Gastrocnemius medialis (tissue), 4 donors: Measurements from ENCODE around the gene PDGFRA. TPM values are rescaled to one million over a fixed set of nuclear protein-coding genes. Genes with fewer than 3 reads are reported as not detected.

ENCODE experiments used
- ATAC-seq, 2 donors: fragments of 150-250 bp; one replicate each; pipeline ENCODE4 v1.9.1; 2016
- DNase-seq, 2 donors: peaks; one replicate each; pipeline ENCODE4 v3.0.0-alpha.2; 2019
- H3K27ac ChIP-seq, 4 donors: fragments of 200-600 bp; sonication (generic); 1 replicate in 1 of 4; 2 replicates in 3 of 4; pipeline ENCODE4 v1.5.1; 2016 to 2018; ENCODE audit warnings: mild to moderate bottlenecking in 2 of 4, moderate library complexity in 1 of 4
- H3K27me3 ChIP-seq, 3 donors: fragments of 200-600 bp; sonication (generic) in 2 of 3; 1 replicate in 1 of 3; 2 replicates in 2 of 3; pipeline versions ENCODE4 v1.5.1 to v1.6.0; 2016 to 2019; ENCODE audit warnings: mild to moderate bottlenecking in 1 of 3, moderate library complexity in 1 of 3
- H3K36me3 ChIP-seq, 2 donors: fragments of 200-600 bp; sonication (generic) in 1 of 2; one replicate each; pipeline ENCODE4 v1.5.1; 2017 to 2018
- H3K4me1 ChIP-seq, 2 donors: fragments of 200-600 bp; sonication (generic) in 1 of 2; one replicate each; pipeline ENCODE4 v1.5.1; 2016 to 2017; ENCODE audit warnings: mild to moderate bottlenecking in 2 of 2
- H3K4me3 ChIP-seq, 4 donors: fragments of 200-600 bp; sonication (generic) in 3 of 4; 1 replicate in 1 of 4; 2 replicates in 3 of 4; pipeline ENCODE4 v1.5.1; 2016 to 2019; ENCODE audit warnings: mild to moderate bottlenecking in 2 of 4
- H3K9me3 ChIP-seq, 3 donors: fragments of 200-600 bp; sonication (generic) in 2 of 3; 1 replicate in 1 of 3; 2 replicates in 2 of 3; pipeline ENCODE4 v1.5.1; 2016 to 2019
- CTCF ChIP-seq, 5 experiments: fragments of 450-650 bp in 3 of 5; fragments of 200-600 bp in 2 of 5; sonication (generic) in 2 of 5; IDR thresholded peaks in 4 of 5; conservative IDR thresholded peaks in 1 of 5; 1 replicate in 4 of 5; 2 replicates in 1 of 5; pipeline ENCODE4 v1.5.1; 2016 to 2019; ENCODE audit warnings: antibody characterized with exemption in 5 of 5, mild to moderate bottlenecking in 3 of 5, moderate library complexity in 3 of 5
- POLR2A ChIP-seq, 2 donors: fragments of 450-650 bp; IDR thresholded peaks; one replicate each; pipeline ENCODE4 v1.6.1; 2017; ENCODE audit warnings: antibody characterized with exemption in 2 of 2, mild to moderate bottlenecking in 2 of 2, moderate library complexity in 2 of 2
- in situ Hi-C, 4 donors: fragments of 200-750 bp; cut with MboI; loops; one replicate each; pipeline versions ENCODE4 v1.15.0 to v1.8.0; 2017; ENCODE audit warnings: low sequenced_read_pairs in 4 of 4
- intact Hi-C: fragments of 100-400 bp; cut with DNase I; formaldehyde crosslinking; loops from one replicate; pipeline ENCODE4 v1.15.1; 2023; ENCODE audit warnings: low total_unique reads
- total RNA-seq, 4 donors: library from RNA; depleted of rRNA; stranded (reverse); fragments of >200 nt; gene quantifications; one replicate each; pipeline versions ENCODE4 v1.1.0 to v1.2.3, GENCODE V29; 2016

PDGFRA gene
- total RNA-seq, 4 donors from 2014 or later = 9.0 to 42.0 (median 21.8) TPM

- in situ Hi-C loops = loop anchor here in 1 of 4 donors (10.0 kb wide), 1 partner anchor 646 kb away; no protein-coding TSS in a partner anchor
- Histone ChIP-seq H3K9me3 (no peaks in the 10 kb centered on the region), H3K27ac (no peak overlapping the region), H3K4me3 (no peak overlapping the region), H3K4me1 (no peaks in the 10 kb centered on the region), H3K27me3 (no peaks in the 10 kb centered on the region), H3K36me3 (no peaks in the 10 kb centered on the region)
- DNase-seq (no peak), ATAC-seq (no peak)
- intact Hi-C loops = no loop called here
- TF ChIP-seq CTCF (IDR thresholded peaks at IDR 0.05 in 4 of 5, conservative IDR thresholded peaks at IDR 0.05 in 1 of 5) (peak in 2 of 5 experiments; percentile 40 to 57), POLR2A (IDR thresholded peaks at IDR 0.05) (no peak)
These were observed 89.8 kb downstream of the PDGFRA start for GRCh38 chr4:54318904-54319303.

GRCh38 chr4:54320826-54321685 lies 92.0 kb downstream of the PDGFRA start:
- no peaks in the 10 kb centered on the region for H3K9me3 ChIP-seq
- no peaks in the 10 kb centered on the region for H3K36me3 ChIP-seq
- H3K4me1 ChIP-seq = no peaks in the 10 kb centered on the region
- no peaks in the 10 kb centered on the region for H3K27me3 ChIP-seq
- no peak overlapping the region for H3K27ac ChIP-seq
- in situ Hi-C loops = loop anchor here in 3 of 4 donors (5.0 to 10.0 kb wide), 2 partner anchors 114 to 116 kb away; no protein-coding TSS in a partner anchor
- no peak for ATAC-seq
- DNase-seq = no peak
- TF ChIP-seq CTCF (IDR thresholded peaks at IDR 0.05 in 4 of 5, conservative IDR thresholded peaks at IDR 0.05 in 1 of 5) (no peak), POLR2A (IDR thresholded peaks at IDR 0.05) (no peak)
- intact Hi-C loops = loop anchor here (10.0 kb wide), 1 partner anchor 994 kb away; no protein-coding TSS in a partner anchor
- H3K4me3 ChIP-seq = no peak overlapping the region

GRCh38 chr4:54322818-54323417 lies 93.8 kb downstream of the PDGFRA start:
- Histone ChIP-seq H3K36me3 (no peaks in the 10 kb centered on the region), H3K4me3 (no peak overlapping the region), H3K27ac (no peak overlapping the region), H3K4me1 (no peaks in the 10 kb centered on the region), H3K9me3 (no peaks in the 10 kb centered on the region), H3K27me3 (no peaks in the 10 kb centered on the region)
- in situ Hi-C loops (loop anchor here in 3 of 4 donors (5.0 to 10.0 kb wide), 2 partner anchors 112 to 114 kb away; no protein-coding TSS in a partner anchor), intact Hi-C loops (loop anchor here (1.0 to 10.0 kb wide), 2 partner anchors 117 to 992 kb away; no protein-coding TSS in a partner anchor)
- ATAC-seq (peak; percentile 55 to 66), DNase-seq (peak; percentile 23 to 30)
- TF ChIP-seq CTCF (IDR thresholded peaks at IDR 0.05 in 4 of 5, conservative IDR thresholded peaks at IDR 0.05 in 1 of 5) = peak; percentile 26 to 67 (median 63)
- TF ChIP-seq POLR2A (IDR thresholded peaks at IDR 0.05) = no peak

GRCh38 chr4:54330896-54331295 lies 101.8 kb downstream of the PDGFRA start:
- no peak for TF ChIP-seq POLR2A (IDR thresholded peaks at IDR 0.05)
- no peak for TF ChIP-seq CTCF (IDR thresholded peaks at IDR 0.05 in 4 of 5, conservative IDR thresholded peaks at IDR 0.05 in 1 of 5)
- intact Hi-C loops = no loop called here
- Histone ChIP-seq H3K9me3 (no peaks in the 10 kb centered on the region), H3K36me3 (no peaks in the 10 kb centered on the region), H3K27me3 (no peaks in the 10 kb centered on the region), H3K27ac (no peak overlapping the region), H3K4me1 (no peaks in the 10 kb centered on the region), H3K4me3 (no peak overlapping the region)
- in situ Hi-C loops = no loop called here
- no peak for ATAC-seq
- no peak for DNase-seq
